Posterior cingulate gyrus (tissue), 11 donors: ENCODE results near the gene FAHD1.
A peak's percentile ranks its signal among the peaks of the same experiment; 100 is the strongest.

ENCODE experiments used
- DNase-seq, 10 donors: peaks; one replicate each; pipeline versions ENCODE4 v3.0.0 to v3.0.0-alpha.2; 2020 to 2021; ENCODE audit warnings: mixed read lengths in 3 of 10
- intact Hi-C: fragments of 100-400 bp; cut with DNase I; formaldehyde crosslinking; loops from one replicate; pipeline ENCODE4 v1.15.1; 2023

FAHD1 gene

GRCh38 chr16:1826691-1827573 is at the start of gene FAHD1, which contains the start of gene HAGH:
Gene FAHD1 (plus strand): TSS chr16:1827206. CDS start chr16:1827239, 33 bp downstream.
Gene HAGH (minus strand): TSS chr16:1826825. CDS start chr16:1826787, 38 bp downstream.
- intact Hi-C loops: loop anchor here (5.0 kb wide), 1 partner anchor 55 kb away; the partner anchor contains the start of genes EME2, MRPS34 and NME3
- DNase-seq: peak; percentile 91 to 99 (median 95)

DNA sequence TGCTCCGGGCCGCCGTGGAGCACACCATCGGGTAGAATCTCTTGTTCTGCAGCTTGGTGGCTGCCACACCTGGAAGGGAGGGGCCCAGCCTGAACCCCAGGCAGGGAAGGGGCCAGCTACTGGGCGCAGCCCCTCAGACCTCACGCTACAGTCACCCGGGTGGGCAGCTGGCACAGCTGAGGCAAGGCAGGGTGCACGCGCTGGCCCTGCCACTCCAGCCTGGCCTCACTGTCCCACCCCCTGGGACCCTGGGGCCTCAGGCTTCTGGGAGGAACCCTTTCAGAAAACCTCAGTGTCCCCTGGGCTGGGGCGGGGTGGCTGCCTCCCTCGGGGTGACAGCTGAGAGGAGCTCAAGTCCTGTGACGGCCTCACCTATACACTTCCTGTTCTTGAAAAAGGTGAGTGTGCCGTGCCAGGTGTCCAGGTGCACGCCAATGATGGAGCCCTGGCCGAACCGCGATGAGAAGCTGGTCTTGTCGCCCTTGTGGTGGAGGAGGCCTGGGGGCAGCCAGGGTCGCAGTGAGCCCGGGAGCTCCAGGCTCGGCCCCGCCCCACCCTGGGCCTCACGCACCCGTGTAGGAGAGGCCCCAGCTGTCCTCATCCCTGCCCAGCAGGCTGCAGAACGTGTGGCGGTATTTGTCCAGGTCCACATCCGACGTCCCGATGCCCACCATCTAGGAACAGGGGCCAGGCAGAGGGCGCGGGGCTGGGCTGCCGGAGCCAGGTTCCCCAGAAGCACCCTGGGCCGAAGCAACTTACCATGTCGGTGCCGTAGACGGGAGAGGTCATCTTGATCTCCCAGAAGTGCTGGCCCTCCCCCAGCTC is 49.4 kb upstream of the FAHD1 start:
- intact Hi-C loops: no loop called here
- no peak for DNase-seq

DNA sequence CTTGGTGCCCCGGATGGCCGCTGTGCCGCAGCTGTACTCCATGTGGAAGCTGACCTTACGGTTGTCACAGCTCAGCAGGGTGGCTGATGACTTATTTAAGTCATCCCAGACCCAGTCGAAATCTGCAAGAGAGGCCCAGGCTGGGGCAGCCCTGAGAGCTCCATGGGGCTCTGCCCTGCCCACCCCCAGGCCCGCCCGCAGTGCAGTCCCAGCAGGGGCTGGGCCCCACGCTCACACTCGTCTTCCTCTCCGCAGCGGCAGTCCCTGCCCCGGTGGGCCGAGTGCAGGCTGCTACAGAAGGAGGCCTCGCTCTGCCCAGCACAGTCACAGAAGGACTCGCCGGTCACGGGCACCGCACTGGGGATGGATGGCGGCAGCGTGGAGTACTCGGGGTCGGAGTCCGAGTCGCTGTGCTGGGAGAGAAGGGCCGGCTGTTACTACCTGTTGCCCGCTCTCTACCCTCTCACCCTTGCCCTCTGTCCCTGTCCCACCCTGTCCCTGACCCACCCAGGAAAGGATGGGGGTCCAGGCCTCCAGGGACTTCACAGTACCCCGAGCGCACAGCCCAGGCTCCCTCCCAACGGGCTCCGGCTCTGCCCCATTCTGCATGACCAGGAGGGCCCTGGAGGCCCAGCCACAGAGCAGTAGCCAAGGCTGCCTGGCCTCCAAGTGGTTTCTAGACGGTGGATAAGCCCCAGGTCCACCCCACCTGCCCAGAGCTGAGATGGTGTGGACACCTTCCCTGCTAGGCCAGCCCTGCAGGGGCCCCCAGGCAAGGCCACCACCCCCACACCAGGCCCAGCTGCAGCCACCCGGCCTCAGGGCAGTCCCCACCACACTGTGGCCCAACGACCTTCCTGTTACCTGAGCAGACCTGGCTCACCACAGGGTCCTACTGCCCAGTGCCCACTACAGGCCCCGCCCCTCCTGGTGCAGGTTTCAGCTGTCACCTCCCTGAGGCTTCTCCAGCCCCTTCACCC is 48.5 kb upstream of the FAHD1 start:
- peak in 1 of 10 donors; percentile 83 for DNase-seq
- intact Hi-C loops: no loop called here

DNA sequence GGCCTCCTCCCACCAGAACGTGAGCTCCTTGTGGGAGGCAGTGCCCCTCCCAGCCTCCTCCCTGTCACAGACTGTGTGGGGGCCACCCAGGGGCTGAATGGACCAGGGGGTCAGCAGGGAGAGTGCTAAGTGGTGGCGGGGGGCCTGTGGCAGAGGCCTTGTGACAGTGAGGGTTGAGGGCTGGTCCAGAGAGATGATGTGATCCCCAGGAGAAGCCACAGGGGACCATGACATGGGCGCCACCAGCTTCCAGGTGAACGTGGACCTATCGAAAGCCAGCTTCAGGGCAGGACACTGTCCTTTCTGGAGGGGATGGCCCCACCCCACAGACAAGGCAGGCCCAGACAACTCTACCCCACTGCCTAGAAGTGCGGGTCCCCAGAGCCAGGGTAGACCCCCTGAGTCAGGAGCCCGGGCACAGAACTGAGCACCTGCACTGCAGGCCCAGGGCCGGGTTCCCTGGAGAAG is 47.7 kb upstream of the FAHD1 start:
- intact Hi-C loops: no loop called here
- DNase-seq: no peak

- DNase-seq: peak in 1 of 10 donors; percentile 84
- intact Hi-C loops: no loop called here
Measured at GRCh38 chr16:1779741-1780676, 47.0 kb upstream of the FAHD1 start.

DNA sequence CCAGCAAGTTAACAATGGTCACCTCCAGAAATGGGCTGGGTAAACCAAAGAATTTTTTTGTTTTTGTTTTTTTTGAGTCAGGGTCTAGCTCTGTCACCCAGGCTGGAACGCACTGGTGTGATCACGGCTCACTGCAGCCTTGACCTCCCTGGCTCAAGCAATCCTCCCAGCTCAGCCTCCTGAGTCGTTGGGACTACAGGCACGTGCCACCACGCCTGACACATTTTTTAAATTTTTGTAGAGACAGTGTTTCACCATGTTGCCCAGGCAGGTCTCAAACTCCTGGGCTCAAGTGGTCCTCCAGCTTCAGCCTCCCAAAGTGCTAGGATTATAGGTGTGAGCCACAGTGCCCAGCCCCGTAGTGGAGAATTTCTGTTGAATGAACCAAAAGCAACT is 46.3 kb upstream of the FAHD1 start:
- intact Hi-C loops: no loop called here
- no peak for DNase-seq

DNA sequence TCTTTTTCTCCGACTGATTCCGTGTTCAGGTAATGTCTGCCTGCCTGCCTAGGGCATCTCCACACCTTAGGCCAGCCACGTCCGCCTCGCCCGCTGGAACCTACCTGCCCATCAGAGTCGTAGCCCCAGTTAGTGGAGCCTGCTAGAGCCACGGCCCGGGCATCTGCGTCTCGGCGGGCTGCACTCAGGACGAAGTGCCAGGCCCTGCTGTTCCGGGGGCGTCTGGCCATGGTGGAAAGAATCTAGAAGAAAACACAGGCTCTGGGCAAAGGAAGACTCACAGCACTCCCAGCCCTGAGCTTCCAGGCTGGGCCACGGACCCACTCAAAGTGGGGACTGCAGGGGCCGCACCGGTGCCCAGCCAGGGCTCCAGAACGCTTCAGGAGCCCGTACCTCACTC is 45.8 kb upstream of the FAHD1 start:
- no peak for DNase-seq
- intact Hi-C loops: no loop called here

DNA sequence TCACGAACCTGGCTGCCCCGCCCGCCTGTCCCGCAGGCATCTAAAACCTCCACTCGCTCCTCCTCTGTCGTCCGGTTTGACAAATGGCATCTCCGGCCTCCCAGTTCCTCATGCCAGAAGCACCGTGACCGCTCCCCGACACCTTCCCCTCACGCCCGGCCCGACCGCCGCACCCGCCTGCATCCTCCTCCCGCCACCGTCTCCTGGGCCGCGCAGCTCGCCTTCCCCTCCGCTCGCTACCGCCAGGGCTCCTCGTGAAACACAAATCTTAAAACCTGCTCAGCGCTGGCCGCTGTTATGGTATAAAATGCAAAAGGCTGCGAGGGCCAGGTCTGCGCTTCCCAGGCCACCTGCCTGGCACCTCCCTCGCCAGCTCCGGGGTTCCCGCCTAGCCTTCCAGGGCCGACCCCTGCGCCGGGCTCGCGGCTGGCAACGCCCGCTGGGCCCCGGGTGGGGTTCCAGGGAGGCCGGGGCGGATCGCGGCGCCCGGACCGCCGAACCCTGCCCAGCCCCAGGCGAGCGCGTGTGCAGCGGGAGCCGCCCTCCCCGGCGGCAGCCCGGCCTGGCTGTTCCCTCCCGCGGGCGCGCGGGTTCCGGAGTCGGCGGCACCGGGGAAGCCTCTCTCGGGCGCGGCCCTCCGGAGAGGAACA is 45.1 kb upstream of the FAHD1 start:
- DNase-seq: peak in 1 of 10 donors; percentile 88
- intact Hi-C loops: no loop called here

DNA sequence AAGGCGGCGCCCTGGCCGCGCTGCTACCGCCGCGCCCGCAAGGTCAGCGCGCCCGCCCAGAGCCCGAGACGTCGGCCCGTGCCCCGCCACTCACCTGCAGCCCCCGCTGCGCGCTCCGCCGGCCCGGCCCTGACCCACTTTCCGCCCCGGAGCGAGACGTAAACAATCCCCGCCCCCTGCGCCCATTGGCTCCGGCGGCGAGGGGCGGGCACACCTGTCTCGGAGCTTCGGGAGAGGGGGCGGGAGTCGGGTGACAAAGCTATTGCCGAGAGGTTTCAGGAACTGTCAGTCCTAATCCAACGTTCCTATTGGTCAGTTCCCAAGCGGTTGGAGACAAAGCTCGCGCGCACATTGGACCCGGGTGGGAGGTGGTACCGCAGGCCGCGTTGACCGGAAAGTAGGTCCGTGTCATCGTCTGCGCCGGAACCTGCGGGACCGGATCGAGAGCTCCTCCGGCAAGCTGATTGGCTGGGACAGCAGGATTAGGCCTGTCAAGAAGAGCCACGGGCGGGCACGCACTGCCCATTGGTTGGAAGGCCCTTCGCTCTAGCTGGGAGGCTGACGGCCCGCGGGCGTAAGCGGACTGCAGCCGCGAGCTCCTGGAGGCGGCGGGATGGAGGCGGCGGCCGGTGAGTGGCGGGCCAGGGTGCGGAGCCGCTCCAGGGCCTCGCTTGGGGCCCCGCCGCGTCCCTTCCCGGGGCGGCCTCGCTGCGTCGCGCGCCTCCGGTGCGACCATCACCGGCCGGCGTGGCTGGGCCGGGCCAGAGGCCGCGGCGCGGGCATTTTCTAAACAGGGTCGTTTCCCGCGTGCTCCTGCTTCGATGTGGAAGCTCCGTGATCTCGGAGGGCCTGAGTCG is 44.4 kb upstream of the FAHD1 start, which contains the start of the genes NUBP2 and SPSB3:
Gene NUBP2, plus strand, starts transcription at position 553 of the 857 bp plus-strand sequence. Its CDS starts 61 bp downstream, at position 614.
Gene SPSB3, minus strand, starts transcription at position 164 of the 857 bp plus-strand sequence. CDS start 1,088 bp downstream, outside the sequence.
- intact Hi-C loops: no loop called here

DNA sequence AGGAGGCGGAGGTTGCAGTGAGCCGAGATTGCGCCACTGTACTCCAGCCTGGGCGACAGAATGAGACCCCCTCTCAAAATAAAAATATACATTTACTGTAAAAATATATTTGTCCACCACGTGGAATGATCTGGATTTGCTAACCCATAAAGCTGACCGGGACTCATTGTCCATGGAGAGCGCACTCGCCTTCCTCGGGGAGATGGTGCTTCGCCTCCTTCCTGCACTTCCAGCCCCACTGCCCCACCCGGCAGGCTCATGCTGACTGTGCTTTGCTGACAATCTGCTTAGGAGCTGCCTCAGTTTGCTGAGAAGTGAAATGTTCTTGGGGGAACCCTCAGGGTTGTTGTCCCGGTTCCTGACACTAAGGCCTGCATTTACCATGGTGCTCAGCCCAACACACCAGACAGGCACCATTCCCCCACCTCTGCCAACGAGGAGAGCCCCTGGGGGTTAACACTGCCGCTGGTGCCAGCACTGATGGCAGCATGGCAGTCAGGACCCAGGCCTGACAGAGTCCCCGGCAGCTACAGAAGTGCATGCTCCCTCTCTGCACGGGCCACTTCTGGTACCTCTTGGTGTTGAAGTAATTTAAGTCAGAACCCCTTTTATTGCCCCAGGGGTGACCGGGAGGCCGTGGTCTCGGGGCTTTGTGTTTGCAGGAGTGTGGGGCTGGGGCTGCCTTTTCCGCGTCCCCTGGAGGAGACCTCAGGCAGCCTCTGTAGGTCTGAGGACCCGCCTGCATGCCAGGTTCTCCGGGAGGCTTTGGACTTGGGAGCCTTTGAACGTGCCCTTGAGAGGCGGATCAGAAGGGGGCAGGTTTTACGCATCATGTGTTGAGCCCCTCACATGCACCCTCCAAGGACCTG is 41.8 kb upstream of the FAHD1 start:
- intact Hi-C loops: no loop called here

More for the DNA sequence above, 44.4 kb upstream of the FAHD1 start, which contains the start of the genes NUBP2 and SPSB3:
- DNase-seq: peak; percentile 100

DNA sequence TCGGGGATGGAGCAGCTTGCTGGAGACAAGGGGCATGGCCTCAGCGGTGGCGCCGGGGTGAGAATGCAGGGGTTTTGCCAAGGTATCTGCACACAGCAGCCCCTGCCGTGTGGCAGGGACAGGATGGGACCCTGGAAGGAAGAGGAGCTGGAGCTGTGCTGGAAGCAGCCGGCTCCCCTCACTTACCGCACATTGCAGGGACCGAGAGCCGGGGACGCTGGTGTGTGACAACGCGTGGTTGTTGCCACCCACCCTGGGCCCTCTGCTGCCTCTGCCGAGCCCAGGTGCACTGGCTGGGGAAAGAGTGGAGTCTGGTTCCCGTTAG is 41.2 kb upstream of the FAHD1 start:
- intact Hi-C loops: no loop called here
- peak in 1 of 10 donors; percentile 54 for DNase-seq

More for the DNA sequence above, 41.8 kb upstream of the FAHD1 start:
- DNase-seq: peak in 1 of 10 donors; percentile 49

GRCh38 chr16:1786242-1787055 is 40.6 kb upstream of the FAHD1 start:
- peak in 1 of 10 donors; percentile 80 for DNase-seq
- intact Hi-C loops: no loop called here

DNA sequence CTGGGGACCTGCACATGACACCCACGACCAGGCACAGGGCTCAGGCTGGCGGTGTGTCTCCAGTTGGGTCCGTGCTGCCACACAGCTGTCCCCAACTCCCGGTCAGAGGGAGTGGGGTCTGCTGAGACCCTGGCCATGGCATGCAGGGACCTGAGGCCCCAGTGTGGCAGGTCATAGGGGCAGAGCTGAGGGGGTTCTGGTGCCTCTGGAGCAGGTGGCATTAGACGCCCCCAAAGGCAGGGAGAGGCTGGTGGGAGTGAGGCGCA is 40.0 kb upstream of the FAHD1 start:
- intact Hi-C loops: no loop called here
- DNase-seq: peak in 1 of 10 donors; percentile 80

DNA sequence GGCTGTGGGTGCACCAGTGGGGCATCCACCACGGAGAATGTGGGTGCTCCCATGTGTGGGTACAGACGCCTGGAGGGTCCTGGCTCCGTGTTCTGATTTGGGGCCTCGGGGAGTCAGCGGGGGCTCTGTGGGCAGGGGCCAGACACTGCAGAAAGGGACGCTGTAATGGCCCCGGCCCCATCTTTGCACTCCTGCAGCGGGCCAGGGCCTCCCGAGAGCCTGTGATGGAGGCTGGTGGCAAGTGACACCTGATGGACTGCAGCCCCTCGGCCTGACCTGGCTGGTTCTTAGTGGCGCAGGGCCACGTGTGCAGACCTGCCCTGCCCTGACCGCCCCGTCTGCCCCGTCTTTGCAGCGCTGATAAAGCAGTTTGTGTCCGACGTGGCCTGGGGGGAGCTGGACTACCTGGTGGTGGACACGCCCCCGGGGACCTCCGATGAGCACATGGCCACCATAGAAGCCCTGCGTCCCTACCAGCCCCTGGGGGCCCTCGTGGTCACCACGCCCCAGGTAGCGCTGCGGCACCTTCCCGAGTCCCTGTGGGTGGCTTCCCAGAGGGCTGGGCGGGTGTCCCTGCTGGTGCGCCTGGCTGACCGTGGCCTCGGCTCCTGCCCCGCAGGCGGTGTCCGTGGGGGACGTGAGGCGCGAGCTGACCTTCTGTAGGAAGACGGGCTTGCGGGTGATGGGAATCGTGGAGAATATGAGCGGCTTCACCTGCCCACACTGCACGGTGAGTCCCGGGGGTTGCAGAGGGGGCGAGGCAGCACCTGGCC is 39.5 kb upstream of the FAHD1 start:
- DNase-seq: peak in 2 of 10 donors; percentile 79 to 82
- intact Hi-C loops: no loop called here
